ENCODE results near the gene FERMT3. TPM values are rescaled to one million over a fixed set of nuclear protein-coding genes. Genes with fewer than 3 reads are reported as not detected.
A peak's percentile ranks its signal among the peaks of the same experiment; 100 is the strongest.

FERMT3 gene
- polyA plus RNA-seq, 1 donor: 4.1 TPM

DNA sequence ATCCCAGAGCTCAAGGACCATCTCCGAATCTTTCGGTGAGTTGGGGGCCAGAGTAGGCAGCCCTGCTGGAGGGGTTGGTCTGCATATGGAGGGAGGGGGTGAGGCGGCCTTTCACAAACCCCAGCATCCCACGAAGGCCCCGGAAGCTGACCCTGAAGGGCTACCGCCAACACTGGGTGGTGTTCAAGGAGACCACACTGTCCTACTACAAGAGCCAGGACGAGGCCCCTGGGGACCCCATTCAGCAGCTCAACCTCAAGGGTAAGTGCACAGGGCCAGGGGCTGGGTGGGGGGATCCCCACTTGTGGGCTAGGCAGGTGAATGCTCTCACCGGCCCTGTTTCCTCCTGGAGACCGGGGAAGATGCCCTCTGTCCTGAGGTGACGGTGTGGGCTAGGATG is 13.2 kb downstream of the FERMT3 start:
- no peak for DNase-seq

- no peak for DNase-seq
Measured at GRCh38 chr11:64220271-64220670, 13.8 kb downstream of the FERMT3 start.

DNA sequence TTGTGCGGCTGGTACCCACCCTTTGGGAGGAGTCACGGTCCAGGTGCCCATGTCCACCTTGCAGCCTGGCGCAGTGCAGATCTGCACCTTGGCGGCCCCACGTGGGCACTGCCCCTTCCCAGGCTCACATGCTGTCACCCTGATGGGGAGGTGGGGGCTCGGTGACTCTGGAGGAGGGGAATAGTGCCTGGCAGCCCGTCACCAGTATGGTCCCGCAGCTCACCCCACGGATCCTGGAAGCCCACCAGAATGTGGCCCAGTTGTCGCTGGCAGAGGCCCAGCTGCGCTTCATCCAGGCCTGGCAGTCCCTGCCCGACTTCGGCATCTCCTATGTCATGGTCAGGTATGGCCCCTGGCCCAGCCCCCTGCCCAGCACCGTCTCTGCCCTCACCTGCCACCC is 14.3 kb downstream of the FERMT3 start:
- no peak for DNase-seq

GRCh38 chr11:64222651-64223000 is 16.1 kb downstream of the FERMT3 start:
- DNase-seq: no peak

DNA sequence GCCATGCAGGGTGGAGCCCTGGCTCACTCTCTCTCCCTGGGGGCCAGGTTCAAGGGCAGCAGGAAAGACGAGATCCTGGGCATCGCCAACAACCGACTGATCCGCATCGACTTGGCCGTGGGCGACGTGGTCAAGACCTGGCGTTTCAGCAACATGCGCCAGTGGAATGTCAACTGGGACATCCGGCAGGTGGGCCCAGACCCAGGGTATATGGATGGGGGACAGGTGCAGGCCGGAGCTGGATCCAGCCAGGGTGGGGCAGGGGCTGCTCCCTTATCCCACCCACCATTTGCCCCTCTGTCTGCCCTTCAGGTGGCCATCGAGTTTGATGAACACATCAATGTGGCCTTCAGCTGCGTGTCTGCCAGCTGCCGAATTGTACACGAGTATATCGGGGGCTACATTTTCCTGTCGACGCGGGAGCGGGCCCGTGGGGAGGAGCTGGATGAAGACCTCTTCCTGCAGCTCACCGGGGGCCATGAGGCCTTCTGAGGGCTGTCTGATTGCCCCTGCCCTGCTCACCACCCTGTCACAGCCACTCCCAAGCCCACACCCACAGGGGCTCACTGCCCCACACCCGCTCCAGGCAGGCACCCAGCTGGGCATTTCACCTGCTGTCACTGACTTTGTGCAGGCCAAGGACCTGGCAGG is 16.6 kb downstream of the FERMT3 start:
- no peak for DNase-seq

GRCh38 chr11:64224151-64224890 is 17.8 kb downstream of the FERMT3 start:
- no peak for DNase-seq

GRCh38 chr11:64224891-64225607 is 18.5 kb downstream of the FERMT3 start:
- DNase-seq: no peak

- DNase-seq: peak; percentile 85
Measured at GRCh38 chr11:64225608-64226506, 19.3 kb downstream of the FERMT3 start, which contains the start of the genes NUDT22 and TRPT1. Gene NUDT22, plus strand, starts transcription at chr11:64226274. Its CDS starts 379 bp downstream, at chr11:64226653. Gene TRPT1, minus strand, starts transcription at chr11:64226186. Its CDS starts 326 bp downstream, at chr11:64225860.

GRCh38 chr11:64226507-64227051 is 20.1 kb downstream of the FERMT3 start:
- no peak for DNase-seq

DNA sequence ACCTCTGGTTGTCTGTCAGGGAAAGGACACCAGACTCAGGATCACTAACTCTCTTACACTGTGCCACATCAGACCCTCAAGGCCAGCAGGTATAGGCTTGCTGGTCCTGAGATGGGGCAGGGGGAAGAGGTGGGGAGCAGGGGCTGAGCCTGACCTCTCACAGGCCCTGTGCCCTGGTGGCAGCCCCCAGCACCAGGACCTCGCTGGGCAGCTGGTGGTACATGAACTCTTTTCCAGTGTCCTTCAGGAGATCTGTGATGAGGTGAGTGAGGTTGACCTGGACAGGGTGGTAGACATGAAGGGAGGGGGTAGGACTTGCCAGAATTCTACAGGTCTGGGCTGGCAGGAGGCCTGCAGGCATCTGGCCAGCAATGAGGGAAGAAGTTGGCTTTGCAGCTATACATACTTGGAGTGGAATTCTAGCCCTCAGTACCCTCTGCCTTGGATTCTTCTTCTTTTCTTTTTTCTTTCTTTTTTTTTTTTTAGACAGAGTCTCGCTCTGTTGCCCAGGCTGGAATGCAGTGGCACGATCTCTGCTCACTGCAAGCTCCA is 21.0 kb downstream of the FERMT3 start:
- DNase-seq: no peak

- DNase-seq: no peak
Measured at GRCh38 chr11:64229090-64229743, 22.7 kb downstream of the FERMT3 start.

GRCh38 chr11:64229744-64230170 is 23.2 kb downstream of the FERMT3 start:
- DNase-seq: no peak

DNA sequence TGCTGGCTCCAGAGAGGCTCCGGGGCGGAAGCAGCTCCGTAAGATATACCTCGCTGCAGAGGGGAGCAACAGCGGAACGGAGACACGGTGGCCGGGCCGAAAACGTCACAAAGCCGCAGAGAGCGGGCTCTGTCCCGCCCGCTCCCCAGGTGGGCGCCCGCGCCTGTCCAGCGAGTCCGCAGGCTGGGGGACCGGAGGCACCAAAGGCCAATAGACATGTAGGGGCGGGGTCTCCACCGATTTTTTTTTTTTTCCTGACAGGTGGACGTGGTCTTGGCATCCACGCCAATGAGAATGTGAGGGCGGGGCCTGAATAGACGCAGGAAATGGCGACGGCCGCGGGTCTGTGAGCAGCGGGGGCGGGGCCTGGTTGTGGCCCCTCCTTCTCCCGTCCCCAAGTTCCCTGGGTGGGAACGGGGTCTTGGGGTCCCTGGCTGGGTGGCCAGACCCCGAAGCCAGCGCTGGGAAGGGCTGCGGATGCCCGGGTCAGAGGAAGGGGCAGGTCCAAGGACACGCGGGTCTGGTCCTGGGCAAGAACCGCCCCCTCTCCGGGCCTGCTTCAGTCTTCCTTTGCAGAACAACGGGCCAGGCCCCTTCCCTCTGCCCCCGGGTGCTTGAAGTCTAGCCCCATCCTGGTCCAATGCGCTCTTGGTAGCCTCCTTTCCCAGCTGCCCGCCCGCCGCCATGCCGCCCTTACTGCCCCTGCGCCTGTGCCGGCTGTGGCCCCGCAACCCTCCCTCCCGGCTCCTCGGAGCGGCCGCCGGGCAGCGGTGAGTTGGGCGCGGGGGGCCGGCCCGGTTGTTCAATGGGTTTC is 23.9 kb downstream of the FERMT3 start, which contains the start of gene DNAJC4:
DNAJC4 (plus strand) TSS at position 378 of the 814 bp plus-strand sequence; CDS start at position 685, 307 bp downstream.
- DNase-seq: peak; percentile 97

GRCh38 chr11:64230985-64231365 is 24.5 kb downstream of the FERMT3 start:
- no peak for DNase-seq

DNA sequence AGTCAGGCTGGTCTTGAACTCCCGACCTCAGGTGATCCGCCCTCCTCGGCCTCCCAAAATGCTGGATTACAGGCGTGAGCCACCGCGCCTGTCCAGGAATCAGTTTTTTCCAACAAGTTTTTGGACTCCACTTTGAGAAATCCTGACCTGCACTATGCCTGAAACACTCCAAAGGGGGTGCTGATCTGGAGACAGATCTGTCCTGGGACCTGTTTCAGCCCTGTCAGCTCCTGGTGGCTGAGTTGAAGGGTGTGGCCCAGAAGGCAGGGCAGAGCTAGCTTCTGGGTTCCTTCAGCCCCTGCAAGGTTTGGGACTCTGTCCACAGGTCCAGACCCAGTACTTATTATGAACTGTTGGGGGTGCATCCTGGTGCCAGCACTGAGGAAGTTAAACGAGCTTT is 25.0 kb downstream of the FERMT3 start:
- DNase-seq: no peak

GRCh38 chr11:64232182-64232966 is 25.9 kb downstream of the FERMT3 start:
- DNase-seq: no peak

DNA sequence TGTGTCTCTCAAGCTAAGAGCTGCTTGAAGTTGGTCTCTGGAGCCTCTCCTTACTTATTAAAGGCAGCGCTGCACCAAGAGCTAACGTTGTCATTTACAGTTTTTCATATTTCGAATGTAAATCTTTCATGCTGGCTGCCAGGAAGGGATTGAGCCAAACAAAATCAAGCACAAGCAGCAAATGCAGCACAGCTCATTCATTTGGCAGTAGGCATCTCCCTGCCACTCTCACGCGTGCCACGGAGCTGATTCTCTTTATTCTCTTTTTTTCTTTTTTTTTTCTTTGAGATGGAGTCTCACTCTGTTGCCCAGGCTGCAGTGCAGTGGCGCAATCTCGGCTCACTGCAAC is 26.4 kb downstream of the FERMT3 start:
- no peak for DNase-seq

- no peak for DNase-seq
Measured at GRCh38 chr11:64233913-64234586, 27.5 kb downstream of the FERMT3 start, which contains the start of gene VEGFB. Gene VEGFB, plus strand, starts transcription at chr11:64234584. Its CDS starts 250 bp downstream, at chr11:64234834.
